B cell (primary cell): Measurements from ENCODE around the gene SUMF2.

Source experiments
- EZH2 ChIP-seq: IDR thresholded peaks from 2 replicates; pipeline ENCODE4 v1.6.1; 2012; ENCODE audit warnings: borderline replicate concordance, low read depth, mild to moderate bottlenecking, moderate library complexity, low read length; ENCODE audit not compliant: insufficient read depth, poor library complexity, severe bottlenecking
- TF ChIP-seq, protein P1 (sequence below): fragments of 200-600 bp; IDR thresholded peaks from one replicate; pipeline ENCODE4 v1.8.0; 2022; ENCODE audit warnings: antibody characterized with exemption, mild to moderate bottlenecking

DNA sequence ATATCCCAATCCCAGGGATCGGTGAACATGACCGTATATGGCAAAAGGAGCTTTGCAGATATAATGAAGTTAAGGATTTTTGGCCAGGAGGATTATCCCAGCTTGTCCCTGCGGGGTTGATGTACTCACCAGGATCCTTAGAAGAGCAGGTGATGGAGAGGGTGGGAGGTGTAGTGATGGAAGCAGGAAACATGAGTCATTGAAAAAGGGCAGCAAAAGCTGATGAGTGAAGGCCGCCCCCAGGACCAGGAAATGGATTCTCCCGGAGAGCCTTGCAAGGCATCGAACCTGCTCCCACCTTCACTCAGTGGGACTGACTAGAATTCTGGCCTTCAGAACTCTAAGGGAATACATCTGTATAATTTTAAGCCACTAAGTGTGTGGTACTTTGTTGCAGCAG is 57.4 kb downstream of the SUMF2 start:
- TF ChIP-seq, protein P1, sequence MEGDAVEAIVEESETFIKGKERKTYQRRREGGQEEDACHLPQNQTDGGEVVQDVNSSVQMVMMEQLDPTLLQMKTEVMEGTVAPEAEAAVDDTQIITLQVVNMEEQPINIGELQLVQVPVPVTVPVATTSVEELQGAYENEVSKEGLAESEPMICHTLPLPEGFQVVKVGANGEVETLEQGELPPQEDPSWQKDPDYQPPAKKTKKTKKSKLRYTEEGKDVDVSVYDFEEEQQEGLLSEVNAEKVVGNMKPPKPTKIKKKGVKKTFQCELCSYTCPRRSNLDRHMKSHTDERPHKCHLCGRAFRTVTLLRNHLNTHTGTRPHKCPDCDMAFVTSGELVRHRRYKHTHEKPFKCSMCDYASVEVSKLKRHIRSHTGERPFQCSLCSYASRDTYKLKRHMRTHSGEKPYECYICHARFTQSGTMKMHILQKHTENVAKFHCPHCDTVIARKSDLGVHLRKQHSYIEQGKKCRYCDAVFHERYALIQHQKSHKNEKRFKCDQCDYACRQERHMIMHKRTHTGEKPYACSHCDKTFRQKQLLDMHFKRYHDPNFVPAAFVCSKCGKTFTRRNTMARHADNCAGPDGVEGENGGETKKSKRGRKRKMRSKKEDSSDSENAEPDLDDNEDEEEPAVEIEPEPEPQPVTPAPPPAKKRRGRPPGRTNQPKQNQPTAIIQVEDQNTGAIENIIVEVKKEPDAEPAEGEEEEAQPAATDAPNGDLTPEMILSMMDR = no peak
- no peak for TF ChIP-seq EZH2
